NCI-H2081 (cell line): ENCODE measurements around the gene DDAH2.
A peak's percentile ranks its signal among the peaks of the same experiment; 100 is the strongest.
"Not testable (repeated sequence)": the region's sequence is repeated elsewhere in the genome, so short reads cannot be mapped to it uniquely, and the experiment has no call there.

ENCODE experiments used
- DNase-seq, 2 experiments: peaks; one replicate each; lab custom pipeline; 2025; lab: John Stamatoyannopoulos, UW

DDAH2 gene

GRCh38 chr6:31713465-31713864 is 15.6 kb downstream of the DDAH2 start:
- DNase-seq: no peak

- DNase-seq: no peak
Observed at GRCh38 chr6:31712296-31712695, 16.8 kb downstream of the DDAH2 start.

DNA sequence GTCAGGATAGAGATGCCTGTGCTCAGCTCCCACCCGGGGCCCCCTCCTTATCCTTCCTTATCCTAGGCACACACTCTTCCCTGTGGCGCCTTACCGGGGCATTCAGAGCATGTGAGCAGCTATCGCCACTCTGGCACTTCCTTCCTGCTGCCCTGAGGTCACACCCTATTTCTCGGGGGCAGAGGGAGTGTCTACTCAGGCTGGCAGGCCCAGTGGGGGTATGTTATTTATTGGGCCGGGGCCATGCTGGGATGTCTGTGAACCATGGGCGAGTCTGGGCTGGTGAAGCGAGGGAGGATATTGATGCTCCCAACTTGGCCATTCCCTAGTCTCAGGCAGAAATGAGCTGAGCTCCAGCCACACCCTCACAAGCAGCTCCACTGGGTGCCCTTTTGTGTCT is 17.9 kb downstream of the DDAH2 start:
- no peak for DNase-seq

- DNase-seq: no peak
Observed at GRCh38 chr6:31710523-31711219, 18.4 kb downstream of the DDAH2 start.

- DNase-seq: not testable (repeated sequence)
Observed at GRCh38 chr6:31709157-31709556, 19.9 kb downstream of the DDAH2 start.

- DNase-seq: no peak
Observed at GRCh38 chr6:31708224-31708623, 20.9 kb downstream of the DDAH2 start.

DNA sequence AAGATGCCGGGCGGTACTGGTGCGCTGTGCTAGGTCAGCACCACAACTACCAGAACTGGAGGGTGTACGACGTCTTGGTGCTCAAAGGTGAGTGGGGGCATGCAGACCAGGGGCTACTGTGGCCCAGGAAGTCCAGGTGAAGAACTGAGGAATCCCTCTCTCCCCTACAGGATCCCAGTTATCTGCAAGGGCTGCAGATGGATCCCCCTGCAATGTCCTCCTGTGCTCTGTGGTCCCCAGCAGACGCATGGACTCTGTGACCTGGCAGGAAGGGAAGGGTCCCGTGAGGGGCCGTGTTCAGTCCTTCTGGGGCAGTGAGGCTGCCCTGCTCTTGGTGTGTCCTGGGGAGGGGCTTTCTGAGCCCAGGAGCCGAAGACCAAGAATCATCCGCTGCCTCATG is 21.4 kb downstream of the DDAH2 start:
- DNase-seq: no peak

DNA sequence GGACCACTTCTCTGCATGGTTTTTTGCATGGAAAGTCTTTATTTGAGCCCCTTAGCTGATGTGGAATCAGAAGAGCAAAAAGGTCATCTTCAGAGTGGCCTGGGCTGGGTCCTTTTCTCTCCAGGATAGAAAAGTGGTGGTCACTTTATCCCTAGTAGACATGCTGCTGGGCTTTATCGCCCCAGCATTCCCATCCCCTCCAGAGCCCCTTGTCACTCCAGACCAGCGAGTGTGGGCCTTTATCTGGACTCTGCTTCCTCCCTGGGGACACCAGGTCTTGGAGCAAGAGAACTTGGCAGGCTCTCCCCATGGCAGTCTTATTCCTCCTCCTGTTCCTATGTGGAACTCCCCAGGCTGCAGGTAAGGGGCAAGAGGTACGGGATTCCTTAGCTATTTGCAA is 22.5 kb downstream of the DDAH2 start, which contains the start of gene LY6G6F:
LY6G6F (plus strand) TSS at position 268 of the 400 bp plus-strand sequence; CDS start at position 309, 41 bp downstream.
- no peak for DNase-seq

DNA sequence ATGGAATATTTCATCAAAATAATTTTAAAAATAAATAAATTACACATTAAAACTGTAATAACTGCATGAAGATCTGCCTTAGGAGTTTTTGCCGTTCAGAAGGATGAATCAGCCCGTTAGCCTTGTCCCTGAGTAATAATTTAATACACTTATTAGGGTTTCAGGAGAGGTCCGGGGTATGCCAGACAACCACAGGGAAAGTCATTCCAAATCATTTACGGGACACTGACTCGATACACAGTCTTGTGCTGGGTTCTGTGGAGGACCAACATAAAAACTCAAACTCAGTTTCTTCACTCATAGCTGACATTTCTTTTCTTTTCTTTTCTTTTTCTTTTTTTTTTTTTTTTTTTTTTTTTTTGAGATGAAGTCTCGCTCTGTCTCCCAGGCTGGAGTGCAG is 23.2 kb downstream of the DDAH2 start:
- no peak for DNase-seq

GRCh38 chr6:31702819-31703716 is 26.0 kb downstream of the DDAH2 start, which contains the start of gene ABHD16A:
Gene ABHD16A, minus strand, starts transcription at chr6:31703324. Its CDS starts 43 bp downstream, at chr6:31703281.
- DNase-seq: peak; percentile 95 to 97

DNA sequence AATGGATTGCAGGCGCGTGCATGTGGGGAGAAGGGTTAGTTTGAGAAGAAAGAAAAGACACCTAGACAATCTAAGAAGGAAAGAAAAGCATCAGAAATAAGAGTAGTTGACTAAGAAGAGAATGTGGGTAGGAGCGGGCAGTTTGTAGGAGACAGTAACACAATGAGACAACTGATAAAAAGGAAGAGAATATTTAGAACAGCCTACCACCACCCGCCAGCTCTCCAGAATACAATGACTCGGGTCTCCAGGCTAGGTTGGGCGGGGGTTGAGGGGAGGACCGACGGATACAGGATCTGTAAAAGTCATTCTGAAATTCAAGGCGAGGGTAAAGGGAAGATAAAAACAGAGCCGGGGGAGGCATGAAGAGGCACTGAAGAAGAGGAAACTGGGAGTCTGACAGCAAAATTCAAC is 26.7 kb downstream of the DDAH2 start:
- no peak for DNase-seq

DNA sequence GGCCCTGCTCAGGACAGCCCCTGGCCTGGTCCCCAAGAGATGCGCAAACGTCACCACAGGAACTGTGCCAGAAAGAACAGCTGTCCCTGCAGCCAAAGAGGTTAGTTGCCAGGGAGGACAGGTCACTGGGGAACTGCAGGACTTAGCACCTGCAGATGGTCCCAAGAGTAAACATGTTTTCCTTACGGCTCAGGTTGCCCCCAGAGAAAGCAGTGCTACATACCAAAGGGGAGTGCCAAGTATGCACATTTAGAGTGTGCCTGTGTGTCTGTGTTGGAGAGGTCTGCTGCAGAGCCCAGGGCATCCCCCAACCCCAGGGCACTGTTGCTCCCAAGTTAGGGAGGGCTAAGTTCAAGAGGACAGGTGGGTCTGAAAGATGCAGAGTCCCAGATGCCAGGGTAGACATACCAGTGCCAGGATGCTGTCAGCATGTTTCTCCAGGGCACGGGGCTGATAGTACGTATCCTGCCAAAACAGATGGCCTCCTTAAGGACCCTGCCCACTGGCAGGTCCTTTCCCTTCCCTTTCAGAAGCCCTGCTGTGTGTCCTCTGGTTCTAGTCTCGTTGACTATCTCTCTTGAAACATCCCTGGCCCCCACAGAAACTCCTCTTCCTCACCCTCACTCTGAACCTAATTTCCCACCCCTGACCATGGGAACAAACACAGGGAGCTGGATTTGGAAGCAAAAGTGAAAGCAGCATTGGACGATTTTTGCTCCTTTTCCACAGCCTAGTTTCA is 27.3 kb downstream of the DDAH2 start:
- peak in 1 of 2 experiments; percentile 16 for DNase-seq

DNA sequence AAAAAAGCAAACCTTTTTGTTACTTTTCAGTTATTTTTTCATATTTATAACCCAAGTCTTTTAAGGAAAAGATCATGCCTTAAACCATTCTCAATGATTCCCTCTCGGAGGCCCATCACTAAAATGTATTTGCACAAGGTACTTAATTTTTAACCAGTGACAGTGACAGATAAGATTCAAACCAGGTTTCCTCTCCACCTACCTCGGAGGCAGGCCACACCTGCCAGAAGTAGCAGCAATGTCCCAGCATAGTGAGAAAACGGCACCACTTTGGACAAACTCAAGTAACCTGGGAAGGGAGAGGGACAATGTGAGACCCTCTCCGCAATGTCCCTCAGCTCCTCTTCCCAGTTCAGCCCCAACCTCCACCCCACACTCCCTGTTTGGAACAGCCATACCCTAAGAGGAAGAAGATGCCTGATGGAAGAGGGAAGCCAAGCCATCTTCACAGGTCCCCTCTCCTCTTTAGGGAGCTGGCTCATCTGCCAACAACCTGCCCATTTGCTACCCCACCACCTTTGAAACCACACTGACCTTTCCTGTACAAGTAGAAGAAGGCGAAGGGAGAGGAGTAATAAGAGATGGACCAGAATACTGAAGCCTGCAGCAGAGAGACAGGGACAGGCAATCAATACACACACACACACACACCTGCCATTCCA is 28.2 kb downstream of the DDAH2 start:
- no peak for DNase-seq

DNA sequence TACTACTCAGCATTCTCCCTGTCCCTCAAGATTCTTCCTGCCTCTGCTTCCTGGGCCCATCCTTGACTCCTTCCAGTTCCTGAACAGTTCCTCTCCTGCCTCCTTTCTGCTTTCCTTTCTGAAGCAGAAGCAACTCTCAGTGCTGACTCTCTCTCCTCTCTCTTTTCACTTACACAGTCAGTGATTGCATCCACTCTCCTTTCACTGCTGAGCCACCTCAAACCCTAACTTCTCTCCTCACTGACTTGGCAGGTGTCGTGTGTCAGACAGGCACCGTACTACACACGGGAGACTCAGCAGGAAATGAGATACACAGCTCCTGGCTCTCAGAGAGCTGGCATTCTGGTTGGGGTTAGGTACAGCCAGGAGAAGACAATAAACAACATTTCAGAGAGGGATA is 31.5 kb downstream of the DDAH2 start:
- DNase-seq: no peak

- DNase-seq: no peak
Observed at GRCh38 chr6:31693535-31693934, 35.6 kb downstream of the DDAH2 start.

DNA sequence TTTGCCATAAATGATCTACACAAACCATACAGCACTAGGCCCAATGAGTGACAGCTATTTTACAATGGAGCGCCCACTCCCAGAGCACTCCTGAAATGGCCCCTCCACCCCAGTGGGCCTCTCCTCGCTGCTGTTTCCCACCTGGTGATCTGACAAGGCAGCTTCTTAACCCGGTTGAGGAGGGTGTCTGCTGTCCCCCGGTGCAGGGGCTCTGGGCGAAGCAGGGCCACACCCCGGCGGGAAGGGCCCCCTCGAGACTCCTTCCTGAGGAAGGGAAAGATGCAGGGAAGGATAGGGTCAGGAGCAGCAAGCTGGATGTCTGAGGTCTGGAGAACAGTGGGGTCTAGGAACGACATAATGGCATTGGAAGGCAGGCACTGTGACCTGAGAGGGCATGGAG is 36.2 kb downstream of the DDAH2 start:
- no peak for DNase-seq

DNA sequence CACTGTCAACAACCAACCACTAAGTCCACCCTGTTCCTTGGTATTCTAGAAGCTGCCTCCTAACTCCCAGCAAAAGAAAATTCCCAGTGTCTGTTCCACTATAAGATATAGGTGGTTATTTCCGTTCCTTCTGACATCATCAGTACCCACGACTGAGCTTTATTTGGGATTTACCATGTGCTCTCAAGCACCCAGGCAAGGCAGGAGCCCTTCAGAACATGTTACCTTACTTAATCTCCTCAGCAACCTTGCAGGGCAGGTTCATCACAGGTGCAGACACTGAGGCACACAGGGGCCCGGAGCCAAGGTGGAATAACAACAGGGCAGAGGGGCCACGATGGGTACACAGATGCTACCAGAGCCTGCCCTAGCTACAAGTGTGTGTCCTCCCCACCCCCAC is 36.7 kb downstream of the DDAH2 start:
- no peak for DNase-seq

- no peak for DNase-seq
Observed at GRCh38 chr6:31691564-31692108, 37.5 kb downstream of the DDAH2 start.

DNA sequence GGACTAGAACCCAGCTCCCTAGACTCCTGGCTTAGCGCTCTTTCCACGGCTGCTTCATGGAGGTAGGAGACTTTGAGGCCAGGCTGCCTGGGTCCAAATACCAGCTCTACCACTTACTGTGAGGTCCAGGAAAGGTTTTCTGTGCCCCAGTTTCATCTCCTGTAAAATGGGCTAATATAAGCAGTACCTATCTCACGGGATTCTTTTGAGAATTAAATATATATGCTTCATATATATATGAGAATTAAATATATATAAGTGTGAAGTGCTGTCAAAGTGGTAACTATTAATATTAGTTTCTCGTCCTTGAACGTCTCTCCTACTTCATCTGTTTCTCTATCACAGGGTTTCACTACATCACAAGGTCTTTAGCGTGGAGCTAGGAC is 38.0 kb downstream of the DDAH2 start:
- no peak for DNase-seq

- no peak for DNase-seq
Observed at GRCh38 chr6:31690231-31691077, 38.6 kb downstream of the DDAH2 start.
